ENCODE data around the gene FOXO3. TPM values are rescaled to one million over a fixed set of nuclear protein-coding genes. Genes with fewer than 3 reads are reported as not detected.

Gene FOXO3
- total RNA-seq, 1 experiment from 2014 or later: 43.8 TPM

GRCh38 chr6:108733706-108734265 is 173.1 kb downstream of the FOXO3 start:
- Histone ChIP-seq H3K27me3 (ENCODE audit: control insufficient read depth, insufficient read depth, low read length) (no peaks in the 10 kb centered on the region; the same call in 1 of the 2 replicates), H3K9me3 (ENCODE audit: control insufficient read depth, insufficient read depth, low read depth, low read length) (no peaks in the 10 kb centered on the region), H3K4me1 (ENCODE audit: control insufficient read depth, insufficient read depth, low read length) (peaks cover 12% of the 10 kb centered on the region; the same call in 1 of the 2 replicates), H3K4me3 (ENCODE audit: low read depth in 2 of 2, low read length in 2 of 2) (no peak overlapping the region), H3K27ac (ENCODE audit: low read length) (no peak overlapping the region), H3K36me3 (ENCODE audit: control insufficient read depth, insufficient read depth, low read length) (no peaks in the 10 kb centered on the region)
- ATAC-seq (no peak), DNase-seq (ENCODE audit: low read depth, low spot score) (no peak)
- TF ChIP-seq CTCF (IDR thresholded peaks at IDR 0.05) (no peak), TCF7L2 (IDR thresholded peaks at IDR 0.05; ENCODE audit: low read depth, low read length) (no peak)
- ChIA-PET CTCF (no interaction called here), POLR2A (no interaction called here)
- BruUV-seq (replicated peaks): no TSS peak
- in situ Hi-C loops (cut with HindIII; ENCODE audit: low pct_unique_long_range_greater_than_20kb, low sequenced_read_pairs): no loop called here
- intact Hi-C loops (cut with micrococcal nuclease; ENCODE audit: unreplicated experiment): no loop called here
